Neural progenitor cell (in vitro differentiated cells): Measurements from ENCODE around the gene CTR9.

ENCODE experiments used
- CTCF ChIP-seq: fragments of 200-600 bp; sonication (generic); IDR thresholded peaks from 2 replicates; pipeline ENCODE4 v1.5.1; 2017; ENCODE audit warnings: antibody characterized with exemption, mild to moderate bottlenecking
- EZH2phosphoT487 ChIP-seq: fragments of 200-600 bp; sonication (generic); IDR thresholded peaks from 2 replicates; pipeline ENCODE4 v1.6.1; 2017; ENCODE audit warnings: antibody characterized with exemption

- TF ChIP-seq EZH2phosphoT487: no peak
- no peak for TF ChIP-seq CTCF
Observed at GRCh38 chr11:10780040-10780439, 29.0 kb downstream of the CTR9 start.
